ENCODE data around the gene TMEM79.

TMEM79 gene, protein sequence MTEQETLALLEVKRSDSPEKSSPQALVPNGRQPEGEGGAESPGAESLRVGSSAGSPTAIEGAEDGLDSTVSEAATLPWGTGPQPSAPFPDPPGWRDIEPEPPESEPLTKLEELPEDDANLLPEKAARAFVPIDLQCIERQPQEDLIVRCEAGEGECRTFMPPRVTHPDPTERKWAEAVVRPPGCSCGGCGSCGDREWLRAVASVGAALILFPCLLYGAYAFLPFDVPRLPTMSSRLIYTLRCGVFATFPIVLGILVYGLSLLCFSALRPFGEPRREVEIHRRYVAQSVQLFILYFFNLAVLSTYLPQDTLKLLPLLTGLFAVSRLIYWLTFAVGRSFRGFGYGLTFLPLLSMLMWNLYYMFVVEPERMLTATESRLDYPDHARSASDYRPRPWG

DNA sequence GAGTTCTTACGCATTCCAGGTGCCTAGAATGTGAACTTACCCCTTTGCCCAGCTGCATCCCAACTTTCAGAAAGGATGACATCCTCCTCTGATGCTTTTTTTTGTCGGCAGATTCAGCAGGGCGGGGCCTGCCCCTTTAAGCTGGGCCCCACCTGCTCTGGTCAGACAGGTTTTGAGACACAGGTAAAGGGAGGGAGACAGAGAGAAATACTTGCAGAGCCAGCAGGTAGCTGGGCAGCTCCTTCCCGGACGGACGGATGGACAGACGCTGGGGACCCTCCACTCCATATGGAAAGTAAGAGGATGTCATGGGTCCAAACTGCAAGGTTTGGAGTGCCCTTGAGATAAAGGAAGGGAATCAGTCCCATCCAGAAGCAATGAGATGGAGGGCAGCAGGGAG is at the start of gene TMEM79:
TSS of gene TMEM79 (plus strand) at position 214 of the 400 bp plus-strand sequence. CDS start 902 bp downstream, outside the sequence.
- no peak for DNase-seq (ENCODE audit: low read depth in 2 of 3, low spot score in 1 of 3)

DNA sequence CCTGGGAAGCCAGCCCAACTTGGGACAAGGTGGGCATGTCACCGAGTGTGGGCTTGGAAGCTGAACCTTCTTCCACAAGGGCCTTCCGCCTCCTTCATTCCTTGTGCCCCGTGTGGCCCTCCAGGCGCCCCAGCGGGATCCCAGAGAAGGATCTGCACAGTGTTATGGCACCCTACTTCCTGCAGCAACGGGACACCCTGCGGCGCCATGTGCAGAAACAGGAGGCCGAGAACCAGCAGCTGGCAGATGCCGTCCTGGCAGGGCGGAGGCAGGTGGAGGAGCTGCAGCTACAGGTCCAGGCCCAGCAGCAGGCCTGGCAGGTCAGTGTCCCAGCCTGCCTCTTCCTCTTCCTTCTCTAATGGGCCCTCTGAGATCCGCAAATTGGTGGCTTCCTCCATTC is 48.0 kb upstream of the TMEM79 start:
- no peak for DNase-seq (ENCODE audit: low read depth in 2 of 3, low spot score in 1 of 3)

GRCh38 chr1:156238248-156238647 is 45.9 kb upstream of the TMEM79 start:
- no peak for DNase-seq (ENCODE audit: low read depth in 2 of 3, low spot score in 1 of 3)

DNA sequence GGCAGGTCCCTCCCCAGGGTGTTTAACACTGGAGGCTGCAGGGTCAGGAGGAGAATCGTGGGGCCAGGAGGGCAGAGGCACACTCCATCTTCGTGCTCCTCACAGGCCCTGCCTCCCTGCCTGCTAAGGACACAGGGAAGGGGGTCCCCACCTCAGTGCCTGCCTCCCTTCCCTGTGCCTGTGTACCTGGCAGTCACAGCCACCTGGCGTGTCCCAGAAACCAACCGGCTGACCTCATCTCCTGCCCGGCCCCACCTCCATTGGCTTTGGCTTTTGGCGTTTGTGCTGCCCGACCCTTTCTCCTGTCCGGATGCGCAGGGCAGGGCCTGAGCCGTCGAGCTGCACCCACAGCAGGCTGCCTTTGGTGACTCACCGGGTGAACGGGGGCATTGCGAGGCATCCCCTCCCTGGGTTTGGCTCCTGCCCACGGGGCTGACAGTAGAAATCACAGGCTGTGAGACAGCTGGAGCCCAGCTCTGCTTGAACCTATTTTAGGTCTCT is 42.8 kb upstream of the TMEM79 start:
- no peak for DNase-seq (ENCODE audit: low read depth in 2 of 3, low spot score in 1 of 3)

GRCh38 chr1:156241926-156242325 is 42.2 kb upstream of the TMEM79 start, which contains the start of gene BGLAP:
TSS of gene BGLAP (plus strand) at chr1:156242184. CDS start at chr1:156242232, 48 bp downstream.
- DNase-seq (ENCODE audit: low read depth in 2 of 3, low spot score in 1 of 3): no peak

GRCh38 chr1:156242738-156243137 is 41.4 kb upstream of the TMEM79 start:
- DNase-seq (ENCODE audit: low read depth in 2 of 3, low spot score in 1 of 3): no peak

DNA sequence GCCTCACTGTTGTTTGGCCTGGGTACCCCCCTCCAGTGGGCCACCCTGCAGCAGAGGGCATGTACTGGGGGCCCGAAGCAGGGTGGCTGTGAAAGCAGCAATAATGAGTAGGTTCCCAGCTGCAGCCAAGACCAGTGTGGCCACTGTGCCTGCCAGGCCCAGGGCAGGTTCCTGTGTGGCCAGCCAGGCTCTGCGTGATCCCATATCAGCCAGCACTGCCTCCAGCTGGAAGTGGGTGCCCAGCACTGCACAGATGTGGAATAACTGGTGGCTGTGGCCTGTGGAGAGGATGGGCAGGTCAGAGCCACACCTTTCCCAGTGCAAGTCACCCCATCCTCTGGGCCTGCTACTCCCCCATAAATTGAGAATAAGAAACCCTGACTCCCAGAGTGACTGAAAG is 40.0 kb upstream of the TMEM79 start:
- DNase-seq (ENCODE audit: low read depth in 2 of 3, low spot score in 1 of 3): no peak

DNA sequence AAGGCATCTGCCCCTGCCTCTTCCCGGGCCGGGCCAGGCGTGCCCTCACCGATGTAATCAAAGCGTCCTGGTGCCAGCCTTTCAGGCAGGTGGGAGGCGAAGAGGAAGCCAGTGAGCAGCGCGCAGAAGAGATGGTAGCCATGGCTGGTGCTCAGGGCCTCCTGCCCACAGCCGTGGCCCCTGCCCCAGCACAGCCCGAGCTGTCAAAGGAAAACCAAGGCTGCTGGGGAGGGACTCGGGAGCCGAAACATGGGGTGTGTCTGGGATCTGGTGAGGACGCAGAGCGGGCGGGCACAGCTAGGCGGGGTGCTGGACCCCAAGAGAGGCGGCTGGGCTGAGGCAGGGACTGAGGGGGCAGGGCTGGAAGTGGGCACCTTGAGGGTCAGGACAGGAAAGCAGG is 39.4 kb upstream of the TMEM79 start:
- no peak for DNase-seq (ENCODE audit: low read depth in 2 of 3, low spot score in 1 of 3)

DNA sequence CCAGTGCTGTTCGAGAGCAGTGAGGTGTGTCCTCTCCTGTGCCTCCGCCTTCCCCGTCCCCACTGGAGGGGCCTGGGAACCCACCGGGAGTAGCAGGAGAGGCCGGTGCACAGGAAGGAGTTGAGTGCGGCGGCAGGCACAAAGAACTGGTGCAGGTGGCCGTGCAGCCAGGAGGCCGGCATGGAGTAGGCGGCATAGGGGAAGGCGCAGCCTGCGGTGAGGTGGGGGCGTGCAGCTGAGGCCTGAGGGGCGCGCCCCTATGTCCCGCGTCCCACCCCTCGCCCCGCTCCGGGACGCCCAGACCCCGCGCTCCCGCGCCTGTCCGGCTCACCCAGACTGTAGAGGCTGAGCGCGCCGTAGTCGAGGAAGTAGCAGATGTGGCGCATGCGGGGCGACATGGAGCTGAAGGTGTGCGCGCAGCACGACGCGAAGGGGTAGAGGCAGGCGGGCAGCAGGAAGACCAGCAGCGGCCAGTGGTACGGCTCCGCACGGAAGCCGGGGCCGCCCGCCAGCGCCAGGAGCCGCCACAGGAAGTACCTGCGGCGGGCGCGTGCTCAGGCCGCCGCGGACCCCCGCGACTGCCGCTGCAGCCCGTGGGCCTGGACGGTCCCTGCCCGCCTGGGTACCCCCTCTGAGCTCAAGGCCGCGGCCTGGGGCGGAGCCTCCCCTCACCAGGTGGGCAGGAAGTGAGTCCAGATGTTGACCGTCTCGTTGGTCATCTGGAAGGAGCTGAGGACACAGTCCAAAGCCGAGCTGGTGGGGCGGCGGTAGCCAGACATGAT is 38.5 kb upstream of the TMEM79 start:
- DNase-seq (ENCODE audit: low read depth in 2 of 3, low spot score in 1 of 3): peak in 1 of 3 donors; percentile 14

- DNase-seq (ENCODE audit: low read depth in 2 of 3, low spot score in 1 of 3): no peak
Observed at GRCh38 chr1:156246241-156246780, 37.8 kb upstream of the TMEM79 start.

GRCh38 chr1:156246781-156247459 is 37.2 kb upstream of the TMEM79 start:
- DNase-seq (ENCODE audit: low read depth in 2 of 3, low spot score in 1 of 3): no peak

DNA sequence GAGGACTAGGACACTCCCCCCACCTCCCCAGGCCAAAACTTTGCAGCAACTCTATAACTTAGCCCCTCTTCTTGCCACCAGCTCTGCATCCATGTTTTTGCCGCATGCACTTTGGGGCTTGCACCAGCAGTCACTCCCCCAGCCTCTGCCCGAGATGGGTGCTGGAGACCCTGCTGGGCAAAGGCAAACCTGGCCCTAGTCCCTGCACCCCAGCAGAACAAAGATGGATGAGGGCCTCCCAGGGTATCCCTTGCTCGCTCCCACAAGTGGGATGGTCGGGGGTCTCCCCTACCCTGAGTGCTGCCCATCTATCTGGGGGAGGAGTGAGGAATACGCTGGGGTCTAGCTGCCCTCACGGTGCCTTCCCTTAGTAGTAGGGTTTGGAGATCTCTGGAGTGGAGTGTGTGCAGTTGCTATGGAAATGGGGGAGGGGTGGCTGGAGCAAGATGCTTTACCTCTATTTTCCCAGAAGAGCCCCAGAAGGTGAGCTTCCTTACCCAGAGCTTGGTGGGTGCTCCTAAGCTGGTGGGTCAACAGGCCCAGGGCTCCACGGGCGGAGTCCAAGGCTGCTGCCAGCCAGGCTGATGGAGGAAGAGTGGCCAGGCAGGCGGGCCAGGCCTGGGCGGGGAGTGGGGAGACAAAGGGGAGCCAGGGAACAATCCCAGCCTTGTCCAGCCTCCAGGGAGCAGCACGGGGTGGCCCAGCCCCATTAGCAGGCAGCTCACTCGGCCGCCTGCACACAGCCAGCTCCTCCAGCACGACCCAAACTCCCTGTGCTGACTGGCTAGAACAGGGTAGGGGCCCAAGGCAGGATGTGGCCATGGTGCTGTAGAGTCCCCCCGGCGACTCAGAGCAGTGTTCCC is 36.4 kb upstream of the TMEM79 start, which contains the start of gene PAQR6:
TSS of gene PAQR6 (minus strand) at position 597 of the 863 bp plus-strand sequence. CDS start 1,325 bp downstream, outside the sequence.
- DNase-seq (ENCODE audit: low read depth in 2 of 3, low spot score in 1 of 3): no peak

DNA sequence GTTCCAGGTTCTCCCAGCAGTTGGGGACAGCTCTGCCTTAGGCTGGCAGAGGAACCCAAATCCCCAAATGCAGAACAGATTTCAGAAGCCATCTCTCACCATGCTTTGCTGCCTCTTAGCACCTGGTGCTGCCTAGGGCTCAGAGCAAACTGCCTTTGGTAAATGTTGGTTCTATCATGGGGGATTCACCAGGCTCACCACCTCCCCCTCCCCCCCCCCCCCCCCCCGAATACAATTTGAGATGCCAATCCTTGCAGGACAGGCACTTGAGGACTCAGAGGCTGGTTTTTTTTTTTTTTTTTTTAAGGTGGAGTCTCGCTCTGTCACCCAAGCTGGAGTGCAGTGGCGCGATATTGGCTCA is 35.8 kb upstream of the TMEM79 start:
- no peak for DNase-seq (ENCODE audit: low read depth in 2 of 3, low spot score in 1 of 3)

DNA sequence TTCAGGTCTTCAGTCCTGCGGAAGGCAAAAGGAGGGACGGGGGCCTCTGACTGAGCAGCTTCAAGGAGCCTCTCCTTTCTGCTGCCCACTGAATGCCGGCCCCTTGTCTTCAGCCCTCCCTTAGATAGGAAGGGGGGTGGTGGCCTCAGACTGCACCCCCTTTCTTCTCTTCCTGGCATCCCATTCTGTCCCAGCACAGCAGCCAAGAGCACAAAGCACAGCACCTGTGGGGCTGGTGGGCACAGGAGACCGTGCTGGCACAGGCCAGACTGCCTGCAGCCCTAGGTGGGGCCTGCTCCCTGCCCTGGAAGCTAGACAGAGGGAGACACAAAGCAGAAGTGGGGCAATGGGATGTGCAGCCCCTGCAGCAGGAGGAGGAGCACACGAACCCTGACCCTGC is 34.5 kb upstream of the TMEM79 start:
- DNase-seq (ENCODE audit: low read depth in 2 of 3, low spot score in 1 of 3): no peak

DNA sequence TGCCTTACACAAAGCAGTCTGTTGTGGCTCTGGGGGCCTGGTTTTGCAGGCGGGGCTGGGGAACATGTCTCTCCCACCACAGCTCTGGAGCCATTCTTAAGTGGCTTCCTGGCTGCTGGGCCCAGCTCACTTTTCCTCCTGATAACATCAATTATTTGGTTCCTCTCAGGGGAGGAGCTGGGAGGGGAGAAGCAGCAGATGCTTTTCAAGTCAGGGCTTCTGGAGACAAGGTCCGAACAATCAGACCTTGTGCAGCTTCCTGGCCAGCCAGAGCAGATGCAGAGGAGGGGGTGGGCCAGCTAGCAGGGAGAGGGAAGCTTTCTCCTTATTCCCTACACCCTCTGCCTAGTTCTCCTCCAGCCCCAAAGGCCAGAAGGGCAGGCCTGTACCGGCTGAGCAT is 32.6 kb upstream of the TMEM79 start:
- DNase-seq (ENCODE audit: low read depth in 2 of 3, low spot score in 1 of 3): no peak

DNA sequence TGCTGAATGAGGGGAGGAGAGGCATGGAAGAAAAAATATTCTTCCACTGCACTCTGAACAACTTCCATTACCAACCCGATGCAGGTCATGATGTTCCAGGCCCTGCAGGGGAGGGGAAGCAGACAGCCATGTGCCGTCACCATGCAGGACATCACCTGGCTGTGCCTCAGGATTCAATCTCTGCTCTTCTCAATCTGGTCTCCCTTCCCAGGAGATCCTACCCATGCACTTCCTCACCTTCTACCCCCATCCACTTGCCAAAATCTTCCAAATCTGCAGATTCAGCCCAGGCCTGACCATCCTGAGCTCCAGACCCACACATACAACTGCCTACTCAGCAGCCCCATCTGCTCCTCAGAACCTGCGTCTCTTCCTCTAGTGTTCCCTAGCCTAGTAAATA is 30.5 kb upstream of the TMEM79 start:
- no peak for DNase-seq (ENCODE audit: low read depth in 2 of 3, low spot score in 1 of 3)

DNA sequence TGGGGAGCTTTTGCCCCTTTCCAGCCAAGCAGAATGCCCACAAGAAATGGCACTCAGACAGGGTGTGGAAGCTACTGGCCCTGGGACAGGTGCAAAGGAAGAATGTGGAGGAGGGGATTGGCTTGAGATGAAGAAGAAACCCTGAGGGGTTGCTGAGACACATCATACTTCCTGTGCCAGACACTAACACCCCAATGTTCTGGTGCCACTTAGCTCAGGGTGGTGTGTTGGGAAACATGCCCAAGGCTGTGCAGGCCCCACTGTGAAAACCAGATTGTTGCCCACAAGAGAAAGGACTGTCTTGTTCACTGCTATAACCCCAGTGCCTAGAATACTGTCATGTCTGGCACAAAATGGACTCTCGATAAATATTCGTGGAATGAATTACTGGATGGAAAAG is 26.4 kb upstream of the TMEM79 start:
- DNase-seq (ENCODE audit: low read depth in 2 of 3, low spot score in 1 of 3): no peak

GRCh38 chr1:156258859-156259258 is 25.3 kb upstream of the TMEM79 start:
- no peak for DNase-seq (ENCODE audit: low read depth in 2 of 3, low spot score in 1 of 3)

GRCh38 chr1:156259805-156260204 is 24.3 kb upstream of the TMEM79 start:
- no peak for DNase-seq (ENCODE audit: low read depth in 2 of 3, low spot score in 1 of 3)

GRCh38 chr1:156260896-156261295 is 23.2 kb upstream of the TMEM79 start:
- no peak for DNase-seq (ENCODE audit: low read depth in 2 of 3, low spot score in 1 of 3)

All from stimulated activated CD4-positive, alpha-beta T cell treated with anti-CD3 and anti-CD28 coated beads, Interleukin-12 subunit alpha, Interleukin-12 subunit beta, amount 100 ng/mL, for 48 hours (primary cell).